ENCODE results near the gene TUBB4B.

DNA sequence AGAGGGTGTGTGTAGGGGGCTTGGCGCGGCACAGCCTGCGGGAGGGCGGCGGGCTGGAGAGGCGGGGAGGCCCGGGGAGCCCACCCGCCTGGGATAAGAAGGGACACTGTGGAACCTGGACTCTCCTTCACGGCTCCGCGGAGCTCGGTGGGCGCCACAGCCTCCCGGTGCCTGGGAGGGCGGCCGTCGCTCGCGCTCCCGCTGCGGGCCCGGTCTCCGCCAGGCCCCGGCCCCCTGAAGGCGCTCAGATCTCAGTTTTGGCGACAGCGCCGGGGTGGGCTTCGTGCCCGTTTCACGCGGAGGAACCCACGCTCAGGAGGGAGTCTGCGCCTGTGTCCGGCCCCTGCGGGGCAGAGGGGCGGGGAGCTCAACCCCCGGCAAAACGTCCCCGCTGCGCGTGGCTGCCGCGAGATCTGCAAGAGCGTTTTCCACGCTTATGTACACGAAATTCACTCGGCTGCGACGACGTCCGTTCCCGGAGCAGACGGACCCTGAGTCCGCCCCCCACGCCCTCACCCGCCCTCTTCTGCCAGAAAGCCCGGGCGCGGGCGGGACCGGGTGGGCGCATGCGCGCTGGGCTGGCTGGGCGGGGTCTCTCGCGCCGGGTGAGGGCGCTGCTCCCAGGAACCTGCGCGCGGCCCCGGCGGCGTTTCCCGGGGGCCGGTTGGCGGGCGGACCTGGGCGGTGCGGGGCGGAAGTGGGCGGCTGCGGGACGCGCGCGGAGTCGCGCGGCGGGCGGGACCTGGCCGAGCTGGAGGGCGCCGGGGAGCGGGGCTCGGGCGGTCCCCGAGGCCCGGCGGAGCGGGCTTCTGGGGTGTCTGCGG is 13.7 kb downstream of the TUBB4B start, which contains the start of gene NELFB:
- TF ChIP-seq POLR2AphosphoS5 (IDR thresholded peaks at IDR 0.05; ENCODE audit: low read depth, low read length) (0 out of 2 replicates have a peak, but pooled peaks have one; percentile 33), POLR2A (IDR thresholded peaks at IDR 0.05; ENCODE audit: low read depth, low read length) (no peak), TAF1 (IDR thresholded peaks at IDR 0.05; ENCODE audit: low read depth, low read length) (no peak)
